Measurements from ENCODE around the gene TMEM11.

- no peak for TF ChIP-seq GATA3 (IDR thresholded peaks at IDR 0.05; ENCODE audit: low read depth, low read length)
- no peak for TF ChIP-seq GATA2 (IDR thresholded peaks at IDR 0.05; ENCODE audit: low read depth, low read length)
Observed at GRCh38 chr17:21211825-21212479, 2.0 kb downstream of the TMEM11 start.

Data from SH-SY5Y (cell line).